ENCODE results near the gene PLCB2.

DNA sequence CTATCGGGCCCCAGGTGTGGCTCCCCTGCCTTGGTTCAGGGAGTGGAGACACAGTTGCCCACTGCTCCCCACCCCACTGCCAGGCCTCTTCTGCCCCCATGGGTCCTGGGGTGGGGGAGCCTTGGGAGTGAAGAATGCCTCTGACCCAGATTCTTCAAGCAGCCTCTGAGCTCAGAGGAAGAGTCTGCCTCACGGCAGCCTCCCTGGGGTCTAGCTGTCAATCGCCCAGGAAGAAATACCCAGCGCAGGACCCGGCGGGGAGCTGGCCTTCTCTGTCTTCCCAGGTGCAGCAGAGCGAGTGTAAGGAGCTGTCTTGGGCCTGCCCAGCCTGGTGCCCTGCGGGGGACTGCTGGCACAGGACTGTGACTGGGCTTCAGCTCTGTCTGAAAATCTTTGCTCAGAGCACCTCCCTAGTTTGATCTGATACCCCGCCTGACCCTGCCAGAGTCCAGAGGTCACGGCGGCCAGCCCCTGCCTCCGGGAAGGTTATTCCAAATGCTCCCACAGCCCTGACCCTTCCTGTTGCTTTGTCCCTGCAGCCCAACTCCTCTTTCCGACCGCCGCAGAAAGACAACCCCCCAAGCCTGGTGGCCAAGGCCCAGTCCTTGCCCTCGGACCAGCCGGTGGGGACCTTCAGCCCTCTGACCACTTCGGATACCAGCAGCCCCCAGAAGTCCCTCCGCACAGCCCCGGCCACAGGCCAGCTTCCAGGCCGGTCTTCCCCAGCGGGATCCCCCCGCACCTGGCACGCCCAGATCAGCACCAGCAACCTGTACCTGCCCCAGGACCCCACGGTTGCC, 35.9 kb downstream of the PLCB2 start:
- TF ChIP-seq, protein P1, sequence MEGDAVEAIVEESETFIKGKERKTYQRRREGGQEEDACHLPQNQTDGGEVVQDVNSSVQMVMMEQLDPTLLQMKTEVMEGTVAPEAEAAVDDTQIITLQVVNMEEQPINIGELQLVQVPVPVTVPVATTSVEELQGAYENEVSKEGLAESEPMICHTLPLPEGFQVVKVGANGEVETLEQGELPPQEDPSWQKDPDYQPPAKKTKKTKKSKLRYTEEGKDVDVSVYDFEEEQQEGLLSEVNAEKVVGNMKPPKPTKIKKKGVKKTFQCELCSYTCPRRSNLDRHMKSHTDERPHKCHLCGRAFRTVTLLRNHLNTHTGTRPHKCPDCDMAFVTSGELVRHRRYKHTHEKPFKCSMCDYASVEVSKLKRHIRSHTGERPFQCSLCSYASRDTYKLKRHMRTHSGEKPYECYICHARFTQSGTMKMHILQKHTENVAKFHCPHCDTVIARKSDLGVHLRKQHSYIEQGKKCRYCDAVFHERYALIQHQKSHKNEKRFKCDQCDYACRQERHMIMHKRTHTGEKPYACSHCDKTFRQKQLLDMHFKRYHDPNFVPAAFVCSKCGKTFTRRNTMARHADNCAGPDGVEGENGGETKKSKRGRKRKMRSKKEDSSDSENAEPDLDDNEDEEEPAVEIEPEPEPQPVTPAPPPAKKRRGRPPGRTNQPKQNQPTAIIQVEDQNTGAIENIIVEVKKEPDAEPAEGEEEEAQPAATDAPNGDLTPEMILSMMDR (conservative IDR thresholded peaks at IDR 0.05) = no peak
- no peak for TF ChIP-seq EZH2 (IDR thresholded peaks at IDR 0.05; ENCODE audit: low read depth)
